ENCODE results near the gene ANKRD33B. TPM values are rescaled to one million over a fixed set of nuclear protein-coding genes. Genes with fewer than 3 reads are reported as not detected.

ANKRD33B gene
- total RNA-seq, 1 experiment from 2014 or later = 25.3 TPM

DNA sequence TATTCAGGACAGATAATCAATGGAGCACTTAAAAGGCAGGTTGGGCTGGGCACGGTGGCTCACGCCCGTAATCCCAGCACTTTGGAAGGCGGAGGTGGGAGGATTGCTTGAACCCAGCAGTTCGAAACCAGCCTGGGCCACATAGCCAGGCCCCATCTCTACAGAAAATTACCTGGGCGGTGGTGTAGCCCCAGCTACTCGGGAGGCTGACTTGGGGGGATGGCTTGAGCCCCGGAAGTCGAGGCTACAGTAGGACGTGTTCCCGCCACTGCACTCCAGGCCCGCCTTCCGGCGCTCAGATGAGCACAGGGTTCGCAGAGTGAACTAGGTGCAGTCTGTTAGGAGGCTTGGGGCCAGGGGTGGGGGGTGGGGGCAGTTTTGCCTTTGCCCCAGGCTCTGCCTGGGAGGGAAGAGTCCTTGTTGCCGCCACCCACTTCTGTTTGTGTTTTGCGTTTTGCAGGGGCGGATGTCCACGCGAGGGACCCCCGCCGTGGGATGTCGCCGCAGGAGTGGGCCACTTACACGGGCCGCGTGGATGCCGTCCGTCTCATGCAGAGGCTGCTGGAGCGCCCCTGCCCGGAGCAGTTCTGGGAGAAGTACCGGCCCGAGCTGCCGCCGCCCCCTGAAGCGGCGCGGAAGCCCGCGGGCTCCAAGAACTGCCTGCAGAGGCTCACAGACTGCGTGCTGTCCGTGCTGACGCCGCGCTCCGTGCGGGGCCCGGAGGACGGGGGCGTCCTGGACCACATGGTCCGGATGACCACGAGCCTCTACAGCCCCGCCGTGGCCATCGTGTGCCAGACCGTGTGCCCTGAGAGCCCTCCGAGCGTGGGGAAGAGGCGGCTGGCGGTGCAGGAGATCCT, 85.2 kb downstream of the ANKRD33B start:
- H3K27ac Mint-ChIP-seq (ENCODE audit: unreplicated experiment) = no peak overlapping the region
- intact Hi-C loops (cut with micrococcal nuclease; ENCODE audit: unreplicated experiment) = no loop called here
- DNase-seq = peak in 1 of 2 experiments; percentile 8
- ChIA-PET CTCF (no interaction called here), POLR2A (no interaction called here)
- Histone ChIP-seq H3K27me3 (replicated peaks; ENCODE audit: control insufficient read depth, insufficient read depth, low read length) (no peaks in the 10 kb centered on the region), H3K36me3 (ENCODE audit: control insufficient read depth, insufficient read depth, low read length) (no peaks in the 10 kb centered on the region), H3K9me3 (no peaks in the 10 kb centered on the region), H3K4me1 (no peaks in the 10 kb centered on the region), H3K4me3 (ENCODE audit: low read depth, low read length) (no peak overlapping the region)
- no peaks in the 10 kb centered on the region for H3K9me3 Mint-ChIP-seq (ENCODE audit: unreplicated experiment)
- no peak overlapping the region for H3K4me3 Mint-ChIP-seq (ENCODE audit: unreplicated experiment)
- peaks cover 28% of the 10 kb centered on the region for H3K36me3 Mint-ChIP-seq (ENCODE audit: insufficient read depth, unreplicated experiment)
- BruUV-seq (replicated peaks) = no TSS peak
- no peak for TF ChIP-seq CTCF (IDR thresholded peaks at IDR 0.05; ENCODE audit: insufficient read depth in 1 of 2, low read depth in 1 of 2, low read length in 1 of 2, severe bottlenecking in 1 of 2, unreplicated experiment in 1 of 2)
- H3K4me1 Mint-ChIP-seq (ENCODE audit: low read depth, unreplicated experiment) = no peaks in the 10 kb centered on the region
- H3K27me3 Mint-ChIP-seq (ENCODE audit: insufficient read depth, unreplicated experiment) = no peaks in the 10 kb centered on the region

- CTCF ChIA-PET = no interaction called here
- no peaks in the 10 kb centered on the region for H3K4me1 Mint-ChIP-seq (ENCODE audit: low read depth, unreplicated experiment)
- intact Hi-C loops (cut with micrococcal nuclease; ENCODE audit: unreplicated experiment) = no loop called here
- no peaks in the 10 kb centered on the region for H3K36me3 ChIP-seq (ENCODE audit: control insufficient read depth, insufficient read depth, low read length)
- POLR2A ChIA-PET = no interaction called here
- no peak overlapping the region for H3K4me3 Mint-ChIP-seq (ENCODE audit: unreplicated experiment)
- H3K9me3 Mint-ChIP-seq (ENCODE audit: unreplicated experiment) = no peaks in the 10 kb centered on the region
- H3K9me3 ChIP-seq = no peaks in the 10 kb centered on the region
- no peak overlapping the region for H3K4me3 ChIP-seq (ENCODE audit: low read depth, low read length)
- no peaks in the 10 kb centered on the region for H3K4me1 ChIP-seq
- TF ChIP-seq CTCF (IDR thresholded peaks at IDR 0.05; ENCODE audit: insufficient read depth in 1 of 2, low read depth in 1 of 2, low read length in 1 of 2, severe bottlenecking in 1 of 2, unreplicated experiment in 1 of 2) = no peak
- BruUV-seq (replicated peaks) = no TSS peak
- no peaks in the 10 kb centered on the region for H3K27me3 Mint-ChIP-seq (ENCODE audit: insufficient read depth, unreplicated experiment)
- no peak overlapping the region for H3K27ac Mint-ChIP-seq (ENCODE audit: unreplicated experiment)
- H3K36me3 Mint-ChIP-seq (ENCODE audit: insufficient read depth, unreplicated experiment) = peaks cover 28% of the 10 kb centered on the region
- no peaks in the 10 kb centered on the region for H3K27me3 ChIP-seq (replicated peaks; ENCODE audit: control insufficient read depth, insufficient read depth, low read length)
- DNase-seq = peak in 1 of 2 experiments; percentile 19
Measured at GRCh38 chr5:10649666-10650380, 86.0 kb downstream of the ANKRD33B start.

DNA sequence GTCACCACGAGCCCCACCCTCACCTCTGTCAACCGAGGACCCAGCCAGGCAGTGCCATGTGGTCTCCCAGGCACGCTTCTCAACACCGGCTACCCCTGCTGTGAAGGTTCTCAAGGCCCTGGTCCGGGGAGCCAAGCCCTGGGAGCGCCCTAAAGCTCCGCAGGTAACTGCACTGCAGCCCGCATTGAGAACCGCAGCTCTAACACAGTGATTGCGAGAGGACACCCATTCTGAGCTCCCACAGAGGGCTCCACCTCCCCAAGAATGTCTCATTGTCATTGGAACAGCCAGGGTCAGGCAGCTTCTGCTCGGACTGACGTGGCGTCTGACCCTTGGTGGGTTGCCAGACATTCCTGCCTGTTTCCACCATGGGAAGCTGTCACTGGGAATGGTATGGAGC, 88.3 kb downstream of the ANKRD33B start:
- H3K9me3 Mint-ChIP-seq (ENCODE audit: unreplicated experiment) = no peaks in the 10 kb centered on the region
- Histone ChIP-seq H3K27me3 (replicated peaks; ENCODE audit: control insufficient read depth, insufficient read depth, low read length) (no peaks in the 10 kb centered on the region), H3K9me3 (no peaks in the 10 kb centered on the region), H3K4me3 (ENCODE audit: low read depth, low read length) (no peak overlapping the region), H3K4me1 (no peaks in the 10 kb centered on the region), H3K36me3 (ENCODE audit: control insufficient read depth, insufficient read depth, low read length) (no peaks in the 10 kb centered on the region)
- no peaks in the 10 kb centered on the region for H3K4me1 Mint-ChIP-seq (ENCODE audit: low read depth, unreplicated experiment)
- no peak overlapping the region for H3K27ac Mint-ChIP-seq (ENCODE audit: unreplicated experiment)
- H3K4me3 Mint-ChIP-seq (ENCODE audit: unreplicated experiment) = no peak overlapping the region
- ChIA-PET CTCF (no interaction called here), POLR2A (no interaction called here)
- no TSS peak for BruUV-seq (replicated peaks)
- peak in 1 of 2 experiments; percentile 13 for DNase-seq
- intact Hi-C loops (cut with micrococcal nuclease; ENCODE audit: unreplicated experiment) = no loop called here
- no peaks in the 10 kb centered on the region for H3K27me3 Mint-ChIP-seq (ENCODE audit: insufficient read depth, unreplicated experiment)
- TF ChIP-seq CTCF (IDR thresholded peaks at IDR 0.05; ENCODE audit: insufficient read depth in 1 of 2, low read depth in 1 of 2, low read length in 1 of 2, severe bottlenecking in 1 of 2, unreplicated experiment in 1 of 2) = no peak
- peaks cover 27% of the 10 kb centered on the region for H3K36me3 Mint-ChIP-seq (ENCODE audit: insufficient read depth, unreplicated experiment)
